ENCODE results near the gene NSDHL. TPM values are rescaled to one million over a fixed set of nuclear protein-coding genes. Genes with fewer than 3 reads are reported as not detected.

NSDHL gene
- total and polyA plus RNA-seq, 2 of the 13 experiments (the other 11 are each of a cell fraction or from before 2014, with no cell fraction given): 26.2 to 49.3 TPM

DNA sequence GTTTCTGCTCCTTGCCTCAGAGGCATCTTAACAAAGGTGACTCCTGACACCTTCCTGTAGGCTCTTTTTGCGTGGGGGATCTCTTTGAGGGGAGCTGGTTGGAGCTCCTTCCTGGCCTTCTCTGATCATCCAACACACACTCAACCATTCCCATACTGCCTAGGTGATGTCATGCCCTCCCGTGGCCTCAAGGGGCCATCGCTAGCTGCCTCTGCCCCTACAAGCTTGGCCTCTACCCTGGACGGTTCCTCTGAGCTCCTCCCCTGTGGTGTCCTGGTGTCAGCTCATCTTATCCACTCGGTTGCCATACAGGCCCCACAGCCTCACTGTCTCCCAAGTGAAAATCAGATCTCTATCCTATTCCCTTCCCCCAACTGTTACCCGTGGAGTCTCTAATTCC lies 53.3 kb downstream of the NSDHL start:
- WGBS (ENCODE audit: low lambda C conversion rate): 27% methylated on average over 3 of the region's 6 CpGs
- no peak overlapping the region for H3K27ac ChIP-seq (ENCODE audit: extremely low read length, insufficient read depth, low read length)
- no peak overlapping the region for H3K9ac ChIP-seq (ENCODE audit: insufficient read depth, low read depth, low read length)
- in situ Hi-C loops (cut with HindIII; ENCODE audit: extremely low pct_ligation_motif_present, low pct_unique_long_range_greater_than_20kb) (no loop called here), intact Hi-C loops (cut with micrococcal nuclease; ENCODE audit: unreplicated experiment) (no loop called here)
- no TSS peak for BruUV-seq (replicated peaks)
- no peaks in the 10 kb centered on the region for H3K4me1 ChIP-seq (ENCODE audit: insufficient read depth, low read length)
- H3K36me3 ChIP-seq (replicated peaks in 1 of 2; ENCODE audit: control insufficient read depth in 1 of 2, insufficient read depth in 2 of 2, low read length in 2 of 2): no peaks in the 10 kb centered on the region
- H2AFZ ChIP-seq (ENCODE audit: low read length): no peak overlapping the region
- H3K27me3 ChIP-seq (ENCODE audit: control insufficient read depth in 1 of 2, insufficient read depth in 2 of 2, low read length in 2 of 2): peaks cover 0 to 5% of the 10 kb centered on the region in 2 experiments; a peak in 1 of 5 replicates
- TF ChIP-seq DPF2 (CRISPR knock-in tag; IDR thresholded peaks at IDR 0.05; ENCODE audit: borderline replicate concordance, low read depth): no peak
- POLR2A ChIA-PET: no interaction called here
- CTCF ChIA-PET (ENCODE audit: low intra/inter-chr PET ratio, low total read pairs): no interaction called here
- H3K4me3 ChIP-seq (replicated peaks in 1 of 3; ENCODE audit: insufficient read depth in 1 of 3, low read depth in 2 of 3, low read length in 3 of 3): no peak overlapping the region
- H4K20me1 ChIP-seq (ENCODE audit: insufficient read depth, low read length): no peaks in the 10 kb centered on the region
- ATAC-seq (peak; percentile 73), DNase-seq (ENCODE audit: low spot score) (no peak), FAIRE-seq (no peak)
- no peak overlapping the region for H3K4me2 ChIP-seq (ENCODE audit: low read depth, low read length)
- H3K9me3 ChIP-seq (ENCODE audit: low read length): no peaks in the 10 kb centered on the region
- H3K79me2 ChIP-seq (ENCODE audit: insufficient read depth, low read length): no peaks in the 10 kb centered on the region

DNA sequence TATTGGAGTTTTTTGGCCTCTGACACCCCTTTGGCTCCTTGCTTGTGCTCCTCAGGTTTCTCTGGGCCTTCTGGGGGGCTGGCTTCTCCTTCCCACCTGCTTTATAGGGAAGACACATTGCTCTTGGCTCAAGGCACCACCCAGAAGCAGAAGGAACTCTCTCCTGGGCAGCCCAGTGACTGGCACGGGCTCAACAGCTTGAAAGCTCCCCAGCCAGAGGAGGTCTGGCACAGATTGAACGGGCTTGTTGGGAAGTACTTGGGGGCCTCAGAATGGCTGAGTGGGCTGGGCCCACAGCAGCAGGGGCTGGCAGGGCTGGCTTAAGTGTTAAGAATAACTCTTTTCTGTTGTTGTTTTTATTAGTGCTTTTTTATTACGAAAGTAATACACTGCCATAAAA lies 55.9 kb downstream of the NSDHL start:
- TF ChIP-seq TBX2 (CRISPR knock-in tag; IDR thresholded peaks at IDR 0.05; ENCODE audit: borderline replicate concordance) (no peak), MAFG (CRISPR knock-in tag; IDR thresholded peaks at IDR 0.05) (no peak), FOXK2 (IDR thresholded peaks at IDR 0.05) (no peak), ZNF777 (CRISPR knock-in tag; IDR thresholded peaks at IDR 0.05) (no peak), SMAD1 (CRISPR knock-in tag; IDR thresholded peaks at IDR 0.05; ENCODE audit: borderline replicate concordance, low read depth) (no peak), BCL6 (CRISPR knock-in tag; IDR thresholded peaks at IDR 0.05) (no peak), U2AF2 (IDR thresholded peaks at IDR 0.05; ENCODE audit: low read depth, low read length) (no peak)
- TF ChIP-seq, protein P1, sequence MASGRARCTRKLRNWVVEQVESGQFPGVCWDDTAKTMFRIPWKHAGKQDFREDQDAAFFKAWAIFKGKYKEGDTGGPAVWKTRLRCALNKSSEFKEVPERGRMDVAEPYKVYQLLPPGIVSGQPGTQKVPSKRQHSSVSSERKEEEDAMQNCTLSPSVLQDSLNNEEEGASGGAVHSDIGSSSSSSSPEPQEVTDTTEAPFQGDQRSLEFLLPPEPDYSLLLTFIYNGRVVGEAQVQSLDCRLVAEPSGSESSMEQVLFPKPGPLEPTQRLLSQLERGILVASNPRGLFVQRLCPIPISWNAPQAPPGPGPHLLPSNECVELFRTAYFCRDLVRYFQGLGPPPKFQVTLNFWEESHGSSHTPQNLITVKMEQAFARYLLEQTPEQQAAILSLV (CRISPR knock-in tag; IDR thresholded peaks at IDR 0.05; ENCODE audit: borderline replicate concordance): no peak
- TF ChIP-seq, protein P2, sequence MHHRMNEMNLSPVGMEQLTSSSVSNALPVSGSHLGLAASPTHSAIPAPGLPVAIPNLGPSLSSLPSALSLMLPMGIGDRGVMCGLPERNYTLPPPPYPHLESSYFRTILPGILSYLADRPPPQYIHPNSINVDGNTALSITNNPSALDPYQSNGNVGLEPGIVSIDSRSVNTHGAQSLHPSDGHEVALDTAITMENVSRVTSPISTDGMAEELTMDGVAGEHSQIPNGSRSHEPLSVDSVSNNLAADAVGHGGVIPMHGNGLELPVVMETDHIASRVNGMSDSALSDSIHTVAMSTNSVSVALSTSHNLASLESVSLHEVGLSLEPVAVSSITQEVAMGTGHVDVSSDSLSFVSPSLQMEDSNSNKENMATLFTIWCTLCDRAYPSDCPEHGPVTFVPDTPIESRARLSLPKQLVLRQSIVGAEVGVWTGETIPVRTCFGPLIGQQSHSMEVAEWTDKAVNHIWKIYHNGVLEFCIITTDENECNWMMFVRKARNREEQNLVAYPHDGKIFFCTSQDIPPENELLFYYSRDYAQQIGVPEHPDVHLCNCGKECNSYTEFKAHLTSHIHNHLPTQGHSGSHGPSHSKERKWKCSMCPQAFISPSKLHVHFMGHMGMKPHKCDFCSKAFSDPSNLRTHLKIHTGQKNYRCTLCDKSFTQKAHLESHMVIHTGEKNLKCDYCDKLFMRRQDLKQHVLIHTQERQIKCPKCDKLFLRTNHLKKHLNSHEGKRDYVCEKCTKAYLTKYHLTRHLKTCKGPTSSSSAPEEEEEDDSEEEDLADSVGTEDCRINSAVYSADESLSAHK (CRISPR knock-in tag; IDR thresholded peaks at IDR 0.05; ENCODE audit: borderline replicate concordance): no peak
- H3K9me3 ChIP-seq (ENCODE audit: low read length): no peaks in the 10 kb centered on the region
- no TSS peak for BruUV-seq (replicated peaks)
- 2% methylated on average over 2 of the region's 3 CpGs for WGBS (ENCODE audit: low lambda C conversion rate)
- ATAC-seq: no peak
- no peak overlapping the region for H3K9ac ChIP-seq (ENCODE audit: insufficient read depth, low read depth, low read length)
- H3K4me1 ChIP-seq (ENCODE audit: insufficient read depth, low read length): no peaks in the 10 kb centered on the region
- in situ Hi-C loops (cut with HindIII; ENCODE audit: extremely low pct_ligation_motif_present, low pct_unique_long_range_greater_than_20kb) (no loop called here), intact Hi-C loops (cut with micrococcal nuclease; ENCODE audit: unreplicated experiment) (no loop called here)
- no peaks in the 10 kb centered on the region for H3K79me2 ChIP-seq (ENCODE audit: insufficient read depth, low read length)
- H3K36me3 ChIP-seq (replicated peaks in 1 of 2; ENCODE audit: control insufficient read depth in 1 of 2, insufficient read depth in 2 of 2, low read length in 2 of 2): no peaks in the 10 kb centered on the region
- H3K4me3 ChIP-seq (replicated peaks in 1 of 3; ENCODE audit: insufficient read depth in 1 of 3, low read depth in 2 of 3, low read length in 3 of 3): no peak overlapping the region
- ChIA-PET CTCF (ENCODE audit: low intra/inter-chr PET ratio, low total read pairs) (no interaction called here), POLR2A (no interaction called here)
- H3K27me3 ChIP-seq (ENCODE audit: control insufficient read depth in 1 of 2, insufficient read depth in 2 of 2, low read length in 2 of 2): peaks cover 0 to 7% of the 10 kb centered on the region in 2 experiments; a peak in 1 of 5 replicates
- FAIRE-seq: no peak
- H3K4me2 ChIP-seq (ENCODE audit: low read depth, low read length): no peak overlapping the region
- no peak overlapping the region for H3K27ac ChIP-seq (ENCODE audit: extremely low read length, insufficient read depth, low read length)
- no peak for DNase-seq (ENCODE audit: low spot score)
- H2AFZ ChIP-seq (ENCODE audit: low read length): no peak overlapping the region
- H4K20me1 ChIP-seq (ENCODE audit: insufficient read depth, low read length): no peaks in the 10 kb centered on the region

Measured in HepG2 (cell line).